LNCaP clone FGC (cell line): ENCODE data around the gene CCDC121.
"Not testable (repeated sequence)": the region's sequence is repeated elsewhere in the genome, so short reads cannot be mapped to it uniquely, and the experiment has no call there.

Experiments used
- DNase-seq: peaks from one replicate; pipeline ENCODE4 v3.0.0-alpha.2; 2011; ENCODE audit warnings: low read depth
- H3K4me3 ChIP-seq: 2 replicates; pipeline ENCODE4 v1.5.1; 2011; ENCODE audit warnings: mild to moderate bottlenecking, low read depth, low read length, control low read depth
- TF ChIP-seq, protein P1 (sequence below): IDR thresholded peaks from 2 replicates; pipeline ENCODE4 v1.5.1; 2012; ENCODE audit warnings: mild to moderate bottlenecking; ENCODE audit not compliant: control insufficient read depth, insufficient read depth; ENCODE audit errors: extremely low read depth

Gene CCDC121

DNA sequence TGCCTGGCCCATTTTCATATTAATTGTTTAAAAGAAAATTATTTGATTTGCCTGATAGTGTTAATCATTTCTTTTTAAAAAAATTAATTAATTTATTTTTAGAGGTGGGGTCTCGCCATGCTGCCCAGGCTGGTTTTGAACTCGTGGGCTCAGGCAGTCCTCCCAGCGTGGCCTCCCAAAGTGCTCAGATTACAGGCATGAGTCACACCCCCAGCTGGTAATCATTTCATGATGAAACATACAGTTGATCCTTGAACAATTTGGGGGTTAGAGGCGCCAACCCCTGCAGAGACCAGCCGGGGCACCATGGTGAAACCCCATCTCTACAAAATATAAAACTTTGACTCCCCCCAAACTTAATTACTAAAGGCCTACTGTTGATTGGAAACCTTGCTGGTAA is 8.0 kb upstream of the CCDC121 start:
- TF ChIP-seq, protein P1, sequence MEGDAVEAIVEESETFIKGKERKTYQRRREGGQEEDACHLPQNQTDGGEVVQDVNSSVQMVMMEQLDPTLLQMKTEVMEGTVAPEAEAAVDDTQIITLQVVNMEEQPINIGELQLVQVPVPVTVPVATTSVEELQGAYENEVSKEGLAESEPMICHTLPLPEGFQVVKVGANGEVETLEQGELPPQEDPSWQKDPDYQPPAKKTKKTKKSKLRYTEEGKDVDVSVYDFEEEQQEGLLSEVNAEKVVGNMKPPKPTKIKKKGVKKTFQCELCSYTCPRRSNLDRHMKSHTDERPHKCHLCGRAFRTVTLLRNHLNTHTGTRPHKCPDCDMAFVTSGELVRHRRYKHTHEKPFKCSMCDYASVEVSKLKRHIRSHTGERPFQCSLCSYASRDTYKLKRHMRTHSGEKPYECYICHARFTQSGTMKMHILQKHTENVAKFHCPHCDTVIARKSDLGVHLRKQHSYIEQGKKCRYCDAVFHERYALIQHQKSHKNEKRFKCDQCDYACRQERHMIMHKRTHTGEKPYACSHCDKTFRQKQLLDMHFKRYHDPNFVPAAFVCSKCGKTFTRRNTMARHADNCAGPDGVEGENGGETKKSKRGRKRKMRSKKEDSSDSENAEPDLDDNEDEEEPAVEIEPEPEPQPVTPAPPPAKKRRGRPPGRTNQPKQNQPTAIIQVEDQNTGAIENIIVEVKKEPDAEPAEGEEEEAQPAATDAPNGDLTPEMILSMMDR, result no peak
- H3K4me3 ChIP-seq, result no peak overlapping the region
- DNase-seq, result no peak

DNA sequence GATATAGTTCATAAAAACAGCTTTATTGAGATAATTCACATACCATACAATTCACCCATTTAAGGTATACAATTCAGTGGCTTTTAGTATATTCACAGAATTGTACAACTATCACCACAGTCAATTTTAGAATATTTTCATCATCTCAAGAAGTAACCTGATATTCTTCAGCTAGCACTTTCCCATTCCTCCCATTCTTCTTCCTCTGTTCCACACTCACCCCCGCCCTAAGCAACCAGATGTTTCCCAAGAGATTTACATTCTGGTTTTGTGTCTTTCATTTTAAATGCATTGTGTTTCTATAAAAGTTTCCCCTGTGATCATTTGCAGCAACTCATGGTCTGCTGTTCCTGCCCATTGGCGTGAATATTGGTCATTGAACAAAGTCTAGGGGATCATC is 5.5 kb upstream of the CCDC121 start:
- no peak for DNase-seq
- TF ChIP-seq, protein P1, result no peak
- H3K4me3 ChIP-seq, result no peak overlapping the region

DNA sequence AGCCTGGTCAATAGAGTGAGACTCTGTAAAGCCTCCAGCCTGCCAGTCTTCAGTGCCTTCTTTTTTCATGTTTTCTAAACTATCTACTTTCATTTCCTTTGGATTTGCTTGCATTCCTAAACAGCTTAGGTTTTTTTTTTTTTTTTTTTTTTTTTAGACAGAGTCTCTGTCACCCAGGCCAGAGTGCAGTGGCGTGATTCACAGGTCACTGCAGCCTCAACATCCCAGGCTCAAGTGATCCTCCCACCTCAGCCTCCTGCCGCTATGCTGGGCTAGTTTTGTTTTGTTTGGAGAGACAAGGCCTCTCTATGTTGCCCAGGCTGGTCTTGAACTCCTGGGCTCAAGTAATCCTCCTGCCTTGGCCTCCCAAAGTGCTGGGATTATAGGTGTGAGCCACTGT is 1.4 kb upstream of the CCDC121 start:
- not testable (repeated sequence) for H3K4me3 ChIP-seq, DNase-seq

DNA sequence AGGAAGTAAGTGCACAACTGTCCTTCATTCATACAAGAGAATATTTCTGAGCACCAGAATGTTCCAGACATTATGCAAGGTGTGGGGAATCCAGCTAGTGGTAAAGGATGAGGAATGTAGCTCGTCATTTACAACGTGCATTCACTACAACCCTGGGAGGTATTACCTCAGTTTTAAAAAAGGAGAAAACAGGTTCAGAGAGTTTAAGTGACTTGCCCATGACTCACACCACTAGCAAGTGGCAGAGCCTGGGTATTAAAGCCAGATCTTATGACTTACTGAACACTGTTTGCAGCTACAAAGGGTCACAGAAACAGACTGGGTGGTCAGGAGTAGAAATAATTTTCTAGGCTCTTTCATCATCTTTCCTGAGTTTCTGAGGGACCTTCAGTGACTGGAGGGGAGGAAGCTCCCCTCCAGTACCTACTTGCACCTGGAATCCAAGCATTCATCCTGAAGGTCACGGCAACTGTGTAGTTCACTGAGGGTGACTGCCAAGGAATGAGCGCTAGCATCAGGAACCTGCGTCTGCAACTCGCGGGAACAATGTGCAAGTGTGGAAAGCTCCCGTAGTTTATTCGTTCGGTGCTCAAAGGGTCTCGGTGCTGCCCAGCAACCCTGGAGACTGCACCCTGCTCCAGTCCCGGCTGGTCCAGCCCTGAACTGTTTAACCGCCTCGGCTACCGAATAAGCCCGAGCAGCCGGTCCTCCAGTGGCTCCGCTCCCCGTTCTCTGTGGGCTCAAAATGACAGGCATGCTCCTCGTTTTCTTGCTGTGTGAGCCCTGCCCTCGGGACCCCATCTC is 647 bp downstream of the CCDC121 start:
- H3K4me3 ChIP-seq, result peak overlapping the region; percentile 99
- TF ChIP-seq, protein P1, result no peak
- no peak for DNase-seq

DNA sequence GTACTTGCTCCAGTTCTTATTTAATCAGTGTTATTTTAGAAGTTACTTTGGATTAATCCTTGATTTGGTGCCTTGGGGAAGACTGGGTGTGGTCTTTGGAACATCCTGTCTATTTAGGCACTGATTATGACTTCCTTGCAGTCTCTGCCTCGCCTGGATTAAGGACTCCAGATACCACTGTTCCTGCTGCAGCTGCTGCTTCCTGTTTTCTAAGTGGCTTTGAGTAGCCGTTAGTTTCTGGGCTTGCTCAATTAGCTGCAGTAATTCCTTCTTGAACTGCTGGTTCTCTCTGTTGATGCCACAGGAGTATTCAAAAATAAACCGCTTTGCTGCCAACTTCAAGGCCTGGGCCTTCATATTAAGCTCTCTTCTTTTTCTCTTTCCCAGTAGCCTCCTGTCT is 1.9 kb downstream of the CCDC121 start:
- not testable (repeated sequence) for DNase-seq, H3K4me3 ChIP-seq

DNA sequence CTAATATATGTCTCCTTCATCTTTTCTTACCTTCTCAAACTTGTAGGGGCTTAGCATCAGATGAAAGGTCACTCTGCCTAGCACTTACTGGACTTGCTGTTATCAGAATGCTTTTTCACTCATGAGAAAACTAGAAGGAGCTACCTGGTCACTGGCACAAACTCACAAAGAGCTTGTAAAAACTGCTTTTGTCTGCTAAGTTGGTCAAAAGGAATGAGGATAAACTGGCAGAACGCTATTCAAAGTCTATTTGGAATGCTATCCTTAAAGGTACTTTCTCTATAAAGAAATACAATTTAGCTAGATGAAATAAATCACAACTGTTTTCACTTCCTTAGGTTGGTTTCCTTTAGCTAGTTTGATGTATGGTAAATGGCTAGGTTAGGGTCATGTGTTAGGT is 2.5 kb downstream of the CCDC121 start:
- DNase-seq, H3K4me3 ChIP-seq: not testable (repeated sequence)

DNA sequence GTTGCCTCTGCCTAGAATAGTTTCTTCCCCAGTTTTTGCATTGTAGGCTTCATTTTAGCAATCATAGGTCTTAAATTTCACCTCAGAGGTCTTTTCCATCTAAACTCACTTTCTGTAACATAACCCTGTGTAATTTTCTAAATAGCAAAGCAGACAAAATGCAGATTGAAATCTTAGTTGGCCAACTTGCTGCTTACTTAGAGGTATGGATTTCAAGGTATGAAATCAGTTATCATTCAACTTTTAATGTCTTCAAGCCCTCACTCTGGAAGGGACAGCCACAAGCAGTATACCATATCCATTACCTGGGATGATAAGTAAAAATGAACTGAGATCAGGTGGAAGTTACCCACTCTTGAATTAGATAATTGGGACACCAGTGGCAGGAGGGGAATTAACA is 3.9 kb downstream of the CCDC121 start:
- H3K4me3 ChIP-seq, result no peak overlapping the region
- no peak for DNase-seq
- TF ChIP-seq, protein P1, result no peak

DNA sequence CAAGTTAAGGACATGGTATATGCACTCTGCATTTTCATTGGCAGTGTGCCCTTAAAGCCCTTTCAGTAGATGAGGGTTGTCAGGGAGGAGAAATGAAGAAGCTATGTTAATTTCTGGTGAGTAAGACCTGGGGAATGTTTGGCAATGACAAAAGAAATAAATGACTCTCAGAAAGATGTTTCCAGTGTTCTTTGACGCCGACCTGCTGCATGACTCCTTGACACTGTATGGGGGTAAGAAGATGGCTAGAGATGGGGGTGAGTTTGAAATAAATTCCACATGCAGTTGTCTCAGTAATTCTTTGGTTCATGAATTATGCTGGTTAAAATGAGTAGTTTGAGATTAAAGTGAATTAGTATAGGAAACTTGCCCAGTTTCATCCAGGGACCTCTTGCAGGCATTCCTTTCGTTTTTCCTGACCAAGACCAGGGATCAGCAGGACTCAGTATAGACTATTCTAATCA is 5.9 kb downstream of the CCDC121 start:
- TF ChIP-seq, protein P1, result no peak
- DNase-seq, result no peak
- no peak overlapping the region for H3K4me3 ChIP-seq

DNA sequence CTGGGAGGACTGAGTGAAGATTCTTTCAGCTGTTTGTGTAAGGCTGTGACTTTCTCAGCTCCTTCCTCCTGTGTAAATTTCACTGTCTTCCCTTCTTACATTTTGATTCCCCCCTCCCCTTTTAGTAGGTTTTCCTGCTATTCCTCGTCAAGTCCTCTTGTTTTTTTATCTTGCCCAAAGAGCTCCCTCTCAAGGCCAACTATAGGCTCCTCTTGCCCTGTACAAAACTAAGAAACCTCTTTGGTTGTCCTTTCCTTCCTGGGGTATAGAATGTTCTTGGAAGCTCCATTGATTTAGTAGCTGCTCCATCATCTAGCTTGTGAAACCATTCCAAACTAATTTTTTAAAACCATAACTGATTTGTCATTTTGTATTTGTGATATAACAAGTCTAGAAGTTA is 7.3 kb downstream of the CCDC121 start:
- TF ChIP-seq, protein P1, result no peak
- H3K4me3 ChIP-seq, result no peak overlapping the region
- DNase-seq, result no peak
